H1 (cell line): Measurements from ENCODE around the gene EPB41L3. TPM values are rescaled to one million over a fixed set of nuclear protein-coding genes. Genes with fewer than 3 reads are reported as not detected.

Experiments
- polyA plus RNA-seq, 7 experiments: library from polyadenylated mRNA; depleted of rRNA in 3 of 7; stranded (reverse) in 5 of 7; unstranded in 2 of 7; fragments of >200 nt in 5 of 7; fragments of 200-250 nt in 2 of 7; gene quantifications; 1 replicate in 5 of 7; 2 replicates in 1 of 7; 4 replicates in 1 of 7; pipeline versions ENCODE4 v1.2.1 to v1.2.3, GENCODE V29; 2011 to 2013; ENCODE audit warnings: missing spikeins in 2 of 7, mixed read lengths in 2 of 7
- total RNA-seq: library from RNA; stranded (reverse); fragmentation: NEBNext Ultra II Directional; extraction: Animal tissue kit (Norgen Biotek cat#: 25700); gene quantifications from 2 replicates; pipeline ENCODE4 v1.2.1, GENCODE V29; 2021
- TF ChIP-seq, protein P1 (sequence below): IDR thresholded peaks from 2 replicates; pipeline ENCODE4 v1.6.1; 2012; ENCODE audit warnings: inconsistent platforms

Gene EPB41L3
- total and polyA plus RNA-seq, 2 of the 8 experiments (the other 6 are each of a cell fraction or from before 2014, with no cell fraction given), result 7.9 to 16.1 TPM

DNA sequence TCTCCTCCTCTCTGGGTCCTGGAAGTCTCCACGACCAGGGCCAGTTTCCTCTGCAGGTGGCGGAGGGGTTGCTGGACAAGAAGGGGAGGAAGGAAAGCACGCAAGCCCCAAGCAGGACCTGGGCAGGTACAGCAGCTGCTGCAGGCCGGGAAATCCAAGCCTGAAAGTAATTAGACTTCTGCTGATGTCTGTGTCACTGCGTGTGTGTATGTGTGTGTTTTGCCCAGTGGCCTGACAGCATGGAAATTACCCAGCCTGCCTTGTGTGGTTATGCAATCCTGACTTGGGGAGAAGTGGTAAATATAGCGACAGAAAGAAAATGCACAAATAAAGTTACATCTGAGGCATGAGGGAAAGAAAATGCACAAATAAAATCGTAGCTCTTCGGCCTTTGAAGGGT, 126.5 kb downstream of the EPB41L3 start (continued):
- TF ChIP-seq, protein P1, sequence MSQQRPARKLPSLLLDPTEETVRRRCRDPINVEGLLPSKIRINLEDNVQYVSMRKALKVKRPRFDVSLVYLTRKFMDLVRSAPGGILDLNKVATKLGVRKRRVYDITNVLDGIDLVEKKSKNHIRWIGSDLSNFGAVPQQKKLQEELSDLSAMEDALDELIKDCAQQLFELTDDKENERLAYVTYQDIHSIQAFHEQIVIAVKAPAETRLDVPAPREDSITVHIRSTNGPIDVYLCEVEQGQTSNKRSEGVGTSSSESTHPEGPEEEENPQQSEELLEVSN, result no peak
